GM18517 (cell line): ENCODE results near the gene SAPCD2.
A peak's percentile ranks its signal among the peaks of the same experiment; 100 is the strongest.

ENCODE experiments used
- ATAC-seq: cut with Tn5 transposase; IDR thresholded peaks from one replicate; pipeline ENCODE4 v1.9.1; 2021; ENCODE audit warnings: mild to moderate bottlenecking, moderate library complexity; ENCODE audit not compliant: unreplicated experiment

SAPCD2 gene

DNA sequence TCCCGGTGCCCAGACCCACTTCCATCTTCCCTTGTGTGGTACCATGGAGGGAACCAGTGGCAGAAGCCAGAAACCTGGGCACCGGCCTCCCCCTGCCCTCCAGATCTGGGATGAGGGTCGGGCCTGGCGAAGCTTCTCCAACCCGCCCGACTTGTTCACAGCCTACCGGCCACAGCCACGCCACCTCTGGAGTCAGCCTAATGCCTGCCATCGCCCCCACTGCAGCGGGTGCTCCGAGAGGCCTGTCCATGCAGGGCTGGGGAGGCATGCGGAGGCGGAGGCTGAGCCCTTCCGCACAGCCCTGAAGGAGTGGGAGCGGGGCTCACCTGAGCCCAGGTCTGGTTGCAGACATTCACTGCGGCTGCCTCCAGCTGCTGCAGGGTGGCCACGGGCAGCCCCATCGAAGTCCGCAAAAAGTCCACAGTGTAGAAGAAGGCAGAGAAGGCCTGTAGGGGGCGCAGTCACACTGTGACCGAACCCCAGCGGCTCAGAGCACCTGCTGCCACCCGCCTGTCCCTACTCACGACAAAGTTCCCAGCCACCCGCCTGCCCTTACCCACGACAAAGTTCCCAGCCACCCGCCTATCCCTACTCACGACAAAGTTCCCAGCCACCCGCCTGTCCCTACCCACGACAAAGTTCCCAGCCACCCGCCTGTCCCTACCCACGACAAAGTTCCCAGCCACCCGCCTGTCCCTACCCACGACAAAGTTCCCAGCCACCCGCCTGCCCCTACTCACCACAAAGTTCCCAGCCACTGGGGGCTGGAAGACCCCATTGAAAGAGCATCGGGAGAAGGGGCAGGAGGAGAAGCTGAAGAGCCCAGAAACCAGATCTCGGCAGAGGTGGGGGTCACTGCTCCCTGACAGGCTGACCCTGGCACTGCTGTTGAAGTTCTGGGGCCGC lies 20.6 kb downstream of the SAPCD2 start:
- no peak for ATAC-seq

DNA sequence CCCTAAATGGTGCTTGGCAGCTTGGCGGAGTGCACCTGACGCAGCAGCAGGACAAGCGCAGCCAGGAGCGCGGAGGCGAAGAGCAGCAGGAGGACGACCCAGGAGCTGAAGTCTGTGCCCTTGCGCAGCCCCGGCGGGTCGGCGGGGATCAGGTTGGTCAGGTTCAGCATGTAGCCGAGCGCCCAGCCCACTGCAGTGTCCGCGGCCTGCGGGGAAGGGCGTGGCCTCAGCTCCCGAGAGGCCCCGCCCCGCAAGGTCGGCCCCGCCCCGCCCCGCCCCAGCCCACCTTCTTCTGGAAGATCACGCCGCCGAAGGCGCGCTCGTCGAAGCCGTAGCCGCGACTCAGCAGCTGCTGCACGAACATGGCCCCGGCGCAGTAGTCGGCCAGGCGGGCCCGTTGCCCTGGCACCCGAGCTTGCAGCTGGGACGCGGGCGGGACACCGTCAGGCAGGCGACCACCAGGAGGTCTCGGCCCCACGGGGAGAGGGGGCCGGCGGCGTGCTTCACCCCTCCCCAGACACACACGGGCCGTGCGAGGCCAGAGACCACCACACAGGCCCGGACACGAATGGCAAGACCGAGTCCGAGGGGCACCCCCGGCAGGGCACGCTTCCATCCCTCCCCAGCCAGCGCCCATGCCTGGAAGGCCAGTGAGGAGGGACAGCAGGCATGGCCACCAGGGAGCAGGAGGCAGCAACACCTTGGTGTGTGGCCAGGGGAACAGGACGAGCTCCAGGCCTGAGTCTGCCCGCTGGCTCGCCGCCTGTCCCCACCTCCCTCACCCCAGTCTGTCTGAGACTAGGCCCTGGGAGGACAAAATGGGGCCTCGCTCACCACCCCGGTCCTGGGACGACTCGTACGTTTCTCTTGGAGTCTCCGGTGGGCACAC lies 21.5 kb downstream of the SAPCD2 start:
- ATAC-seq = no peak

DNA sequence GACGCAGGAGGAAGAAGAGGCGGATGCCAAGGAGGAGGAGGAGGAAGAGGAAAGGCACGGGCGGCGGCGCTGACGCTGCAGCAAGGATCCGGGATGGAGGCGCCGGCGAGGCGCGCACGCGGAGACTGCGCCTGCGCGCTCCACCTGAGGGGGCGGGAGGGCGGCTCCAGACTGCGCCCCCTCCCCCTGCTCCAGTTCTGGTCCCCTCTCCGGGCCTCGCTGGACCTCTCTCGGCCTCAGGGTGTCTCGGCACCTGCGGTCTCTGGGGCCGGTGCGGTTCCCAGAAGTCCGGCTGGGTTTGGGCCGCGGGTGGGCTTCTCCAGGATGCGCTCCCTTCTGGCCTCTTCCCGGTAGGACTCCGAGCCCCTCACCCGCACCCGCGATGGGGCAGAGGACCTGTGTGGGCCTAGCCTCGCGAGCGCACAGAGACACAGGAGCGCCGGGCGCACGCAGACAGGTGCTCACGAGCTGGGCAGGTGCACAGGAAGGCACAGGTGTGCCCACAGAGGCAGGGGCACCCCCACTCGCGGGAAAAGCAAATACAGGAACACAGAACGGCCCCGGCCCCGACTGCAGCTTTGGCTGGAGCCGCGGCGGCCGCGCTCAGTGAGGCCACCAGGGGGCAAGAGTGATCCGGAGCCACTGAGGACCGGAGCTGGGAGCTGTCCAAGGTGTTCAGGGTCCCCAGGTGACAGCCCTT lies 24.1 kb downstream of the SAPCD2 start, which contains the start of gene NPDC1:
Gene NPDC1, minus strand, starts transcription at position 90 of the 700 bp plus-strand sequence. CDS start 188 bp downstream, outside the sequence.
- ATAC-seq = no peak

DNA sequence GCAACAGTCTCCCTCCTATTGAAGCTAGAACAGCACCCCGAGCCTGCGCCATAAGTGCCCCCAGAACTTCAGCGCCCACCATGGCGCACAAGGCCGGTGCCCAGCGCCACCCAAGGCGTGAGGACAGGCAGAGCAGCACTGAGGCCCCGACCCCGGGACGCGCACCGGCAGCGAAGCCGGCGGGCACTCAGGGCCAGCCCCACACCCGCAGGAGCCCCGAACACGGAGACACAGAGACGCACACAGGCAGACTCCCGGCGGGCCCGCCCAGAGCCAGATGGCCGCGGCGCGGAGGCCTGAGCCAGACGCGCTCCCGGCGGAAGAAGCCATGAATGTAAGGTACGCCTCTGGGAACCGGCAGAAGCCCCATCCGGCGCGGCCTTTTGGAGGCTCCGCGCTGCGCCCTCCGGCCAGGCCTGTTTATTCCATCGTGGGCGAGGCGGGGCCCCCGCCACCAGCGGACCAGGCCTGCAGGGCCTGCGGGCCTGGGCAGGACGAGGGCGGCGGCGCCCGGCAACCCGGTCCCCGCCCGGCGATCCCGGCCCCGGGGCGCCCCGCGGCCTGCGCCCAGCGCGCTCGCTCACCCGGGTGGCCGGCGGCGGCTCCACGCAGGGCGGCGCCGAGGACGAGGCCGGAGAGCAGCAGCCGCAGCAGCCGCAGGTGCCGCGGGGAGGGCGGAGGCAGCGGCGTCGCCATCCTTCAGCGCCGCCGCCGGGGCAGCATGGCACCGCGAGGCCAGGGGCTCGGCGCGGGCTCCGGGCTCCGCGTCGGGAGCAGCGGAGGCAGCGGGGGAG lies 24.9 kb downstream of the SAPCD2 start:
- no peak for ATAC-seq

DNA sequence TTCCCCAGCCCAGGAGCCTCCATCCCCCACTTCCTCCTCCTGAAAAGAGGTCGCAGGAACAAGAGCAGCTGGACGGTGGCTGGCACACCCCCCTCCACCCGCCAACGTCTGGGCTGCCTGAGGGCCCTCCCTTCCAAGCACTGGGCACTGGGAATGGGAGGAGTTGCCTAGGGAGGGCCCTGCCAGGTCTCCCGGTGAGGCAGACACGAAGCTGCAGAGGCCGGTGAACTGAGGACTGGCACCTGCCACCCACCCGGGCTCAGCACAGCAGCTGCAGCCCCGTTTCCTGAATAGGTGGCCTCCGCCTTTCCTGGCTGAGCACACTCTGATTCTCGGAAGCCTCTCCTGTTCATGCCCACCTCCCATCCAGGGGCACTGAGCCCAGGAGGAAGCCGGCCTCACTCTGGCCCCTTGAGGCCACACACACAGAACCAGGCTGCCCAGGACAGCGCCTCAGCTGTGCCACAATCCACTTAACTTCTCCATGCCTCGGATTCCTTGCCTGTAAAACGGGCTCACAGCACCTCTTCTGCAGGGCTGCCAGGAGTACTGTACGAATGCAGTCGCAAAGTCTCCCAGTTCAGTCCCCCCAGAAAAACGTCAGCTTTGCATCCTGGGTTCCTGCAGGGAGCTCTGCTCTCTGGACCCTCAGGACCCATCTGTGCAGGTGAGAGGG lies 25.7 kb downstream of the SAPCD2 start:
- ATAC-seq = no peak

DNA sequence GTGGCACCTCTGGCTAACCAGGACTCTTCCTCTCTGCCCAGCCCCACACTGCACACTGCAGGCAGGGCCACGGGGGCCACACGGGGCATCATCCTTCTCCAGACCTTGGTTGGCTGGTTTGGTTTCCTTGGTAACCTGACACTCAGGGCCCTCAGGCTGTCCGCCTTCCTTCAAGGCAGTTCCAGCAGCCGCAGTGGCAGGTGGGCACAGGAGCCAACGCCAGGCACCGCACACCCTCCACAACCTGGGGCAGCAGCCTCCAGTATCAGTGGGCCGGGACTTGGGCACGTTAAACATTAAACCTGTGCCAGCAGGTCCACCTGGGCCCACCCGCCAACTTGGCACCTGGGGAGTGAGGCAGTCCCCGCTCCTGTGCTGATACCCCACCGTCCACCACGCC lies 26.3 kb downstream of the SAPCD2 start:
- ATAC-seq = no peak

DNA sequence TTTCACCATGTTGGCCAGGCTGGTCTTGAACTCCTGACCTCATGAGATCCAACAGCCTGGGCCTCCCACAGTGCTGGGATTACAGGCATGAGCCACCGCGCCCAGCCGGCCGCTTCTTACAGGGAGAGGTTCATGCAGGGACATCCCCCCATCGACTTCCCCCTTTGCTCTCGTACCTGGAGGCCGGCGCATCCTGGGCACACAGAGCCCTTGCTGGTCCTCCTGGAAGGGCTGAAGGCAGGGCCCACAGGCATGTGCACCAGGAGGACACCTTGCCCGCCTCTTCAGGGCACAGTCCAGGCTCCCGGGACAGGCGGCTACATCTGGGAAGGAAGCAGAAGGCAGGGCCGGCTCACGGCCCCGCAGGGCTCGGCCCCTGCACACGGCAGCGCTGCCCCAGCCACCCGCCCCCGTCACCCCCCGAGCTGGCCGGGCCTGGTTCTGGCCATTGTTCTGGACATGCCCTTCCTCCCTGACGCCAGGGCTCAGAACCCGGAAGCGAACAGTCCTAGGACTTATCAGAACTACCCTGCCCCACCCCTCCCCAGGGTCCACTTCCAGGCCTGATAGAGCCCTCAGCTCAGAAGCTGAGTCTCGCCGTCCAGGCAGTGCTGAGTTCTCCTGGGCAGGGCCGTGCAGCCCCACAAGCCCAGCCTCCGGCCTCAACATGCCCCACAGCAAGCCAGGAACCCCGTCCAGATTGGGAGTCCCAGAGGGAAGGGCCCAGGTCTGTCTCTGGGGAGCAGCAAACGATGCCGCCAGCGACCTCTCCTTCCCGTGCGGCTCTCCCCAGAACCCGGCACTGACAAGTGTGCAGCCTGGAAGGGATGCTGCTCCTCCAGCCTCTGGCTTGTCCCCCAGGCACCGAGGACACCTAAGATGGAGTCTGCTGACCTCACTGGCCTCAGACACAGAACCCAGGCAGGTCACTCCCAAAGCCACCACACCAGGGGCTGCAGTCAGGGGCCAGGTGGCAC lies 27.3 kb downstream of the SAPCD2 start:
- no peak for ATAC-seq

DNA sequence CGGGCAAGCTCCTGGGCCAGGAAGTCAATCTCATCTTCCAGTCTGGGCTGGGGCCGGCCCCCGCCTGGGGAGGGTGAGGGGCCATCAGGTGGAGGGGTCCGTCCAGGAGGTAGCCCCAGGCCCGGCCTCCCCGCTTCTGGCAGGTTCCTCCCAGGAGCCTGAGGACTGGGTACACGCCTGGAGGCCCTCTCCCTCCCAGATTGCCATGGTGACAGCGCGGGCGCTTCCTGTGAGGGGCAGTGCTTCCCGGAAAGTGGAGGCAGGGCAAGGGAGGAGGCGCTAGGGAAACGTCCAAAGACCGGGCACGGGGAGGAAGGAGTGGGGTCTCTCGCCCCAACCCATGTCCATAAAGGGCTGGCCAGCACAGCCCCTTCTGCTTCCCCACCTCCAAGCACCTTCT lies 29.2 kb downstream of the SAPCD2 start:
- ATAC-seq = no peak

DNA sequence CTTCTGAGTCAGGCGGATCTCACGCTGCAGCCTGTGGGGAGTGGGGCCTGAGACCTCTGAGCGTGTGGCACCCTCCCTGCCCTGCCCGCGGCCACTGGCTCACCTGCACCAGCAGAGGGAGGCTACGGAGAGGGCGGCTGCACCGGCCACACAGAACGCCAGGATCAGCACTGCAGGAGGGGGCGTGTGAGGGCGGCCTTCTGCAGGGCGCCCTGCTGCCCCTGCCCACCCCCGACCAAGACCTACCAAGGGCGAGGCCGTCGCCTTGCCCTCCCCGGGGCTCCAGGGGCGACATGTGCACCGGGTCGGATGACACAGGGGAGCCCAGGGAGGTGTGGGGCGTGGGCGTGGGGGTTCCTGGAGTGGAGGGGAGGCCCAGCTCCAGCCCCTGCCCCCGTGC lies 29.8 kb downstream of the SAPCD2 start:
- ATAC-seq = no peak

DNA sequence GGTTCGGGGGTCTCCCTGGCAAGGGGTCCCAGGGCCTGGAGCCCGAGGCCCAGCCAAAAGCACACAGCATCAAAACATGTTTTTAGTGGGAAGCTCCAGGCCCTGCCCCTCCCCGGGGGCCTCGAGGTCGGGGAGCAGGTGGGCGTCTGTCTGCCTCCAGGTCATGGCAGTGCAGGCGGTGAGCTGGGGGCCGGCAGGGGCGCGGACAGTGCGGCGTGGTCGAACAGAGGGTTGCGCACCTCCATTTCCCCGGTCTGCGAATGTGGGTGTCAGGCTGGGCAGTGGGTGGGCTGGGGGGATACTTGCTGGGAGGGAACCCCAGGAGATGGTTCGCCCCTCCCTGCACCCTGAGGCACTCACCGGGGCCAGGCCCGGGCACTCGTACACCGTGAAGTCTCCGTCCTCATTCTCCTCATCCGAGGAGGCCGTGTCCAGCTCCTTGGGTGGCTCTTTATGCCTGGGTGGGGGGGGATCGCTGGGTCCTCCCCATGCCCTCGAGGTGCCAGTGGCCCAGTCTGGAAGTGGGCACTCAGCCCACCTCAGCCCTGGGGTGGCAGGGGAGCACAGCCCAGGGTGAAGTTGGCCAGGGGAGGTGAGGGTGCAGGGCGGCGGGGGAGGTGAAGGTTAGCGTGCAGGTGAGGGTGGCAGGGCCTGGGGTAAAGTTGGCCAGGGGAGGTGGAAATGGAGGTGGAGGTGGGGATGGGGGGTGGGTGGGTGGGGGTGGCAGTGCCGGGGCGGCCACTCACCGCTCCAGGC lies 30.6 kb downstream of the SAPCD2 start:
- ATAC-seq = no peak

DNA sequence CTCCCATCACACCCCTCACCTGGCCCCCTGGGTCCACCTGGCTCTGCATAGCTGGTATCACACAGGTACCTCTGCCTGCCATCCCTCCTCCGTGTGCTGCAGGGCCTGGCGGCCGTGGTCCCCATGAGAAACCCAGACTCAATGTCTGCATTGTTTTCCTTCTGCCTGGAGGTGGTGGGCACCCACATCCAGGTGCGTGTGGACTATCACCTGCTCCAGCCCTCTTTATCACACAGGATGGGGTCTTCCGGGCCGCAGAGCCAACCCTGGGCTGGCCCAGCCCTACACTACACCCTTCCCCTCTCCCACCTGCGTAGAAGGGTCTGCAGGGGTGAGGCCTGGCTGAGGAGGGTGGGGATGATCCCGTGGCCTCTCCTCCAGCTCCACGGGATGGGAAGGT lies 31.4 kb downstream of the SAPCD2 start:
- no peak for ATAC-seq

DNA sequence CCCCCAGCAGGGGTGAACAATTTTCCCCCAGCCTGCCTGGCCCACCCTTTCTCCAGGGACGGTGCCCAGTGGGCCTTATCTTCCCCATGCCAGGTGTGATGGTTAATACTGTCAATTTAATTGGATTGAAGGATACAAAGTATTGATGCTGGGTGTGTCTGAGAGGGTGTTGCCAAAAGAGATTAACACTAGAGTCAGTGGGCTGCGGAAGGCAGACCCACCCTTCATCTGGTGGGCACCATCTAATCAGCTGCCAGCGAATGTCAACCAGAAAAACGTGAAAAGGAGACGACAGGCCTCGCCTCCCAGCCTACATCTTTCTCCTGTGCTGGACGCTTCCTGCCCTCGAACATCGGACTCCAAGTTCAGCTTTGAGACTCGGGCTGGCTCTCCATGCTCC lies 32.9 kb downstream of the SAPCD2 start:
- no peak for ATAC-seq

DNA sequence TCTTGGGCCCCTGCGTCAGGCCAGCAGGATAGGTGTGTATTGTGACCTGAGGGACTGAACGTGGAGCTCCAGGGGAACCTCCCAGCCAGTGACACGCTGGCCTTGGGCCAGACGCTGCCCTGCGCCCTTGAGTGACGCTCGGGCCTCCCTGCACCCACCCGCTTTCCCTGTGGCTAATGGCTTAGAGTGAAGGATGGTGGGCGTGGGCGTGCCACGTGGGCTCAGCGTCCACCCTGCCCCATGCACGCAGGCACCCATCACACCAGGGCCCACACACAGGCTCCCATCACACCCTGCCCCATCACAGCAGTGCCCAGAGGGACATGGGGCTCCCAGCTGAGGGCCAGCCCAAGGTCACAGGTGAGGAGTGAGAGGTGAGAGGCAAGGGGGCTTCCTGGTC lies 33.3 kb downstream of the SAPCD2 start:
- ATAC-seq = no peak

DNA sequence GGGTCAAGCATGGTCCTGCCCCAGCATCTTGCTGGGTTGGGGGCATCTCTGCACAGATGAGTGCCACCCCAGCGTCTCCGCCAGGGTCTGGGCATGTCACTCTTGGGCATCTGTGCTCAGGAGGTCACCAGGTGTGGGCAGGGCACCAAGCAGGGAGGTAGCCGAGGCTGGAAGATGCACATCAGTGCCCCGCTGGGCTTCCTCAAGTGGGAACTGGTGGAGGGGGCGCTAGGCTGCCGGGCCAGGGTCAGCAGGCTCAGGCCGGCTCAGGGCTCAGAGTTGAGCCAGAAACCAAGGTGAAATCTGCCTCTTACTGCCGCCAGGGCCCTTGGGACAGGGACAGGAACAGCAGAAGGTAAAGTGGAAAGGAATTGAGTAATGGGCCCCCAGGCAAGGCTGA lies 34.4 kb downstream of the SAPCD2 start:
- ATAC-seq = no peak

DNA sequence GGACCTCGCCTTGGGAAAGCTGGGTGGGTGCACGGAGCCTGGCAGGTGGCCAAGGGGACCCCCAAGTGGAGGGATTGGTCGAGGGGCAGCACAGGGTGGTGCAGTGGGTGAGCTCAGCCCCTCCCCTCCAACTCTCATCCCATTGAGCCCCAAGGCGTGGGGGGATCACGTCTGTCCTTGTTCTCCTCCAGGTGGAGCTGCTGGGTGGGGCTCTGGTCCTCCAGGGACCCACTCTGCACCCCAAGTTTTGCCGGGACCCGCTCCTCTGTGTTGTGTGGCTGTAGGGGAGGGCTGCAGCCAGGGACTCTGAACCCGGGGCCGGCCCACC lies 34.9 kb downstream of the SAPCD2 start:
- ATAC-seq = no peak

DNA sequence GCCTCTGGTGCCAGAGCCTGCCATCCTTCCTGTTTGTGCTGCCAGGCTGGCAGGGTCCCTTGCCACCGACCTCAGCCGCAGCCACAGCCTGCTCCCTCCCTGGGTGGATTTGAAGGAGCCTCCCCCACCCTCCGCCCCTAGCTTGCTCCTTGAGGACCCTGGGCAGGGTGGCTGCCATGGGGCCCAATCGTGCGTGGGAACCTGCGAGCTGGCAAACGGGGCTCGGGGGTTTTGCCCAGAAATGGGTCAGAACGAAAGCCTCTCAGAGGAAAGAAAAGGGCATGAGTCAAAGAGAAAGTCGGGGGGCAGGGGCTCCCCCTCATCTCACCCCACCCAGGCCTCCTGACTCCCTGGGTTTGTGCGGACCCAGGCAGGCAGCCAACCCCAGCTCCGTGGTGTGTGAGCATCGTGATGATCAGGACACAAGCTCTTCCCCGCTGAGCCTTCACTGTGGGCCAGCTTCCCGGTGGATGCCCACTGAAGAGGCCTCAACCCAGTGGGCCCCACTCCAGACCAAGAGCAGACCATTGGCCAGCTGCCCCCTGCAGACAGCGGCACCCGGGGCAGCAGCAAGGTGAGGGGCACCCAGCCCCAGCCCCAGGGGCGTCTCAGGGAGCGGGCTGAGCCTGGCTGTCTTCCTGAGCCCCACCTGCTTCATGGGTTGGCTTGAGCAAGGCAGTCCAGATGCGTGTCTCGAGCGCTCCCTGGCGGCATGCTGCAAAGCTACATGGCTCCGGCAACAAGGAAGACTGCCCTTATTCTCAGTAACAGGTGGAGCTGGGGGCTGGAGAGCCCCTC lies 35.4 kb downstream of the SAPCD2 start:
- ATAC-seq = peak; percentile 54

DNA sequence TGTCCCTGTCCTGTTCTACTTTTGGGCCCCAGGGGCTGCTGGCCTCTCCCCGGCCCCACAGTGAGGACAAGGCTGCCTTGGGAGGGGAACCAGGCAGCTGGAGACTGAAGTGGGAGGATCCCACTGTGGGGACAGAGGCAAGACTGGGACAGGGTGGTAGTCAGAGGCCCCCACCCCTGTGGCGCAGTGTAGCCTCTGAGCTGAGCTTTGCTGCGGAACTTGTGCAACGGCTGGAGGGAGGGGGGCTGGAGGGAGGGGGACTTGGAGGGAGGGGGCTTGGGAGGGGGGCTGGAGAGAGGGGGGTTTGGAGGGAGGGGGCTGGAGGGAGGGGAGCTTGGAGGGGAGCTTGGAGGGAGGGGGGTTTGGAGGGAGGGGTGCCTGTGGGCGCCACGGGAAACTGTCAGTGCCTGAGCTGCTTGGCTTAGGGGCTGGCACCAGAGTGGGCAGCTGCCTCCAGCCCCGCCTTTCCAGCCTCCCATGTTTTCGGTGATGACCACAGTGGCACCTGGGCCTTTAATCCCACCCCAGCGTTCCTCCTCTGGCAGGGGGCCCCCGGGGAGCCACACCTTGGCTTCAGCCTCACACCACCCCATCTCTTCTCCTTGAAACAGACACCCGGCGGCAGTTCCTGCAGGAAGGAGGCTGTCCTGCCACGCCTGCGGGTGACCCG lies 36.2 kb downstream of the SAPCD2 start:
- ATAC-seq = no peak
